Stimulated activated CD4-positive, alpha-beta T cell treated with anti-CD3 and anti-CD28 coated beads, Interleukin-1b, Interleukin-23, amount 100 ng/mL, for 4 hours (primary cell): Measurements from ENCODE around the gene TUBG2.

Experiments used
- DNase-seq, 2 donors: peaks; one replicate each; pipeline ENCODE4 v3.0.0-alpha.2; 2020; ENCODE audit warnings: low read depth in 2 of 2

The TUBG2 gene

GRCh38 chr17:42676424-42677011 lies 17.4 kb downstream of the TUBG2 start, which contains the start of gene PLEKHH3:
PLEKHH3 (minus strand) TSS chr17:42676994; CDS start chr17:42676563, 431 bp downstream.
- no peak for DNase-seq

- DNase-seq: peak; percentile 97
Measured at GRCh38 chr17:42677012-42677857, 18.2 kb downstream of the TUBG2 start.

GRCh38 chr17:42677921-42678781 lies 19.1 kb downstream of the TUBG2 start:
- peak; percentile 56 to 75 for DNase-seq

GRCh38 chr17:42678951-42679491 lies 19.9 kb downstream of the TUBG2 start:
- no peak for DNase-seq

GRCh38 chr17:42679492-42680330 lies 20.6 kb downstream of the TUBG2 start:
- DNase-seq: peak; percentile 58 to 66

GRCh38 chr17:42680331-42680808 lies 21.3 kb downstream of the TUBG2 start:
- DNase-seq: no peak

GRCh38 chr17:42681976-42682721 lies 23.1 kb downstream of the TUBG2 start, which contains the start of gene CNTNAP1:
CNTNAP1 (plus strand) TSS chr17:42682531; CDS start chr17:42682830, 299 bp downstream.
- DNase-seq: no peak

GRCh38 chr17:42682722-42683403 lies 23.8 kb downstream of the TUBG2 start:
- no peak for DNase-seq

GRCh38 chr17:42683407-42684034 lies 24.4 kb downstream of the TUBG2 start:
- DNase-seq: no peak

- no peak for DNase-seq
Measured at GRCh38 chr17:42684929-42685556, 26.0 kb downstream of the TUBG2 start.

GRCh38 chr17:42685831-42686230 lies 26.7 kb downstream of the TUBG2 start:
- DNase-seq: no peak

- DNase-seq: no peak
Measured at GRCh38 chr17:42686520-42687128, 27.5 kb downstream of the TUBG2 start.

- DNase-seq: no peak
Measured at GRCh38 chr17:42687707-42688320, 28.7 kb downstream of the TUBG2 start.

GRCh38 chr17:42690596-42690995 lies 31.5 kb downstream of the TUBG2 start:
- no peak for DNase-seq

- no peak for DNase-seq
Measured at GRCh38 chr17:42691021-42691545, 32.0 kb downstream of the TUBG2 start.

GRCh38 chr17:42692489-42692888 lies 33.4 kb downstream of the TUBG2 start:
- DNase-seq: no peak

- DNase-seq: no peak
Measured at GRCh38 chr17:42694524-42694923, 35.4 kb downstream of the TUBG2 start.
